PC-3 (cell line): ENCODE data around the gene SV2C. TPM values are rescaled to one million over a fixed set of nuclear protein-coding genes. Genes with fewer than 3 reads are reported as not detected.
"Not testable (repeated sequence)": the region's sequence is repeated elsewhere in the genome, so short reads cannot be mapped to it uniquely, and the experiment has no call there.

Experiments
- ATAC-seq: fragments of 200-7000 bp; cut with Tn5 transposase; 2 replicates; pipeline ENCODE4 v1.9.1; 2020; ENCODE audit warnings: mild to moderate bottlenecking, moderate library complexity
- BruUV-seq: library from RNA; stranded (reverse); fragments of 400-500 nt; replicated peaks from 2 replicates; lab custom pipeline; 2021; lab: Mats Ljungman, UMichigan
- CTCF ChIA-PET: fragments of 300-600 bp; sonication (Branson Sonifier 250); formaldehyde crosslinking; loops from one replicate; lab custom pipeline; 2022; ENCODE audit warnings: antibody characterized with exemption; lab: Charles Lee
- POLR2A ChIA-PET: fragments of 300-600 bp; sonication (Branson Sonifier 250); formaldehyde crosslinking; loops from one replicate; lab custom pipeline; 2022; ENCODE audit warnings: antibody characterized with exemption; ENCODE audit not compliant: unreplicated experiment; lab: Charles Lee
- DNase-seq: peaks from one replicate; pipeline ENCODE4 v3.0.0-alpha.2; 2015
- H2AFZ ChIP-seq: fragments of 300-600 bp; sonication (generic); 2 replicates; pipeline ENCODE4 v1.6.0; 2016; ENCODE audit warnings: antibody characterized with exemption, low read length
- H3F3A ChIP-seq: fragments of 300-600 bp; sonication (generic); one replicate; pipeline ENCODE4 v1.6.0; 2017; ENCODE audit warnings: antibody characterized with exemption, low read length, control low read depth, mild to moderate bottlenecking; ENCODE audit not compliant: unreplicated experiment
- H3K27ac ChIP-seq: fragments of 300-600 bp; sonication (generic); 2 replicates; pipeline ENCODE4 v1.5.1; 2016; ENCODE audit warnings: mild to moderate bottlenecking, low read length
- H3K27me3 ChIP-seq: fragments of 300-600 bp; sonication (generic); 2 replicates; pipeline ENCODE4 v1.6.1; 2016; ENCODE audit warnings: low read length, mixed read lengths
- H3K36me3 ChIP-seq: fragments of 300-600 bp; sonication (generic); 2 replicates; pipeline ENCODE4 v1.6.1; 2016; ENCODE audit warnings: low read depth, mixed run types, low read length, mixed read lengths
- H3K4me1 ChIP-seq: fragments of 300-600 bp; sonication (generic); 2 replicates; pipeline ENCODE4 v1.5.1; 2016; ENCODE audit warnings: low read length; ENCODE audit not compliant: insufficient read depth
- H3K4me2 ChIP-seq: fragments of 300-600 bp; sonication (generic); 2 replicates; pipeline ENCODE4 v1.6.0; 2016; ENCODE audit warnings: low read length
- H3K4me3 ChIP-seq: fragments of 300-600 bp; sonication (generic); 2 replicates; pipeline ENCODE4 v1.5.1; 2016; ENCODE audit warnings: mild to moderate bottlenecking, low read length, mixed read lengths
- H3K79me2 ChIP-seq: fragments of 300-600 bp; sonication (generic); 2 replicates; pipeline ENCODE4 v1.6.1; 2017; ENCODE audit warnings: low read length, mixed read lengths
- H3K9ac ChIP-seq: fragments of 300-600 bp; sonication (generic); 2 replicates; pipeline ENCODE4 v1.6.0; 2016; ENCODE audit warnings: mild to moderate bottlenecking, low read length
- H3K9me2 ChIP-seq: fragments of 300-600 bp; sonication (generic); replicated peaks from 2 replicates; pipeline ENCODE4 v1.6.1; 2016; ENCODE audit warnings: mixed run types, low read length, mixed read lengths
- H3K9me3 ChIP-seq: fragments of 300-600 bp; sonication (generic); 2 replicates; pipeline ENCODE4 v1.6.1; 2016; ENCODE audit warnings: low read length, mixed read lengths
- H4K20me1 ChIP-seq: fragments of 300-600 bp; sonication (generic); 2 replicates; pipeline ENCODE4 v1.6.1; 2016; ENCODE audit warnings: low read length, mixed read lengths
- EZH2 ChIP-seq: fragments of 300-600 bp; sonication (generic); IDR thresholded peaks from one replicate; pipeline ENCODE4 v1.6.1; 2017; ENCODE audit warnings: antibody characterized with exemption, mild to moderate bottlenecking, low read length; ENCODE audit not compliant: unreplicated experiment
- EZH2phosphoT487 ChIP-seq: fragments of 300-600 bp; sonication (generic); IDR thresholded peaks from 2 replicates; pipeline ENCODE4 v1.6.1; 2018; ENCODE audit warnings: mild to moderate bottlenecking, antibody characterized with exemption, low read length, borderline replicate concordance
- intact Hi-C: fragments of 100-400 bp; cut with micrococcal nuclease; formaldehyde crosslinking; loops from 2 replicates; pipeline ENCODE4 v1.9.0; 2023
- total RNA-seq: library from RNA; depleted of rRNA; stranded (reverse); fragments of >200 nt; gene quantifications from 2 replicates; pipeline ENCODE4 v1.2.3, GENCODE V29; 2014
- TF ChIP-seq, protein P1 (sequence below): fragments of 300-600 bp; sonication (generic); conservative IDR thresholded peaks from 2 replicates; pipeline ENCODE4 v1.5.1; 2017; ENCODE audit warnings: antibody characterized with exemption, low read depth, mild to moderate bottlenecking, low read length

The SV2C gene
- total RNA-seq, 1 experiment from 2014 or later = not detected

GRCh38 chr5:76299592-76299991 lies 216.4 kb downstream of the SV2C start:
- H3K9ac ChIP-seq = no peak overlapping the region
- H3K4me1 ChIP-seq = no peaks in the 10 kb centered on the region
- ChIA-PET CTCF (no interaction called here), POLR2A (no interaction called here)
- H3K4me2 ChIP-seq = no peak overlapping the region
- no peaks in the 10 kb centered on the region for H4K20me1 ChIP-seq
- TF ChIP-seq EZH2 = no peak
- TF ChIP-seq, protein P1, sequence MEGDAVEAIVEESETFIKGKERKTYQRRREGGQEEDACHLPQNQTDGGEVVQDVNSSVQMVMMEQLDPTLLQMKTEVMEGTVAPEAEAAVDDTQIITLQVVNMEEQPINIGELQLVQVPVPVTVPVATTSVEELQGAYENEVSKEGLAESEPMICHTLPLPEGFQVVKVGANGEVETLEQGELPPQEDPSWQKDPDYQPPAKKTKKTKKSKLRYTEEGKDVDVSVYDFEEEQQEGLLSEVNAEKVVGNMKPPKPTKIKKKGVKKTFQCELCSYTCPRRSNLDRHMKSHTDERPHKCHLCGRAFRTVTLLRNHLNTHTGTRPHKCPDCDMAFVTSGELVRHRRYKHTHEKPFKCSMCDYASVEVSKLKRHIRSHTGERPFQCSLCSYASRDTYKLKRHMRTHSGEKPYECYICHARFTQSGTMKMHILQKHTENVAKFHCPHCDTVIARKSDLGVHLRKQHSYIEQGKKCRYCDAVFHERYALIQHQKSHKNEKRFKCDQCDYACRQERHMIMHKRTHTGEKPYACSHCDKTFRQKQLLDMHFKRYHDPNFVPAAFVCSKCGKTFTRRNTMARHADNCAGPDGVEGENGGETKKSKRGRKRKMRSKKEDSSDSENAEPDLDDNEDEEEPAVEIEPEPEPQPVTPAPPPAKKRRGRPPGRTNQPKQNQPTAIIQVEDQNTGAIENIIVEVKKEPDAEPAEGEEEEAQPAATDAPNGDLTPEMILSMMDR = no peak
- no peak for TF ChIP-seq EZH2phosphoT487
- no peak overlapping the region for H3K4me3 ChIP-seq
- no TSS peak for BruUV-seq
- no peaks in the 10 kb centered on the region for H3K9me3 ChIP-seq
- H3K27me3 ChIP-seq = peaks cover 31% of the 10 kb centered on the region
- H3K27ac ChIP-seq = no peak overlapping the region
- intact Hi-C loops = no loop called here
- no peaks in the 10 kb centered on the region for H3K9me2 ChIP-seq
- ATAC-seq (no peak), DNase-seq (no peak)
- no peaks in the 10 kb centered on the region for H3F3A ChIP-seq
- H2AFZ ChIP-seq = no peak overlapping the region
- H3K79me2 ChIP-seq = no peaks in the 10 kb centered on the region
- H3K36me3 ChIP-seq = no peaks in the 10 kb centered on the region

DNA sequence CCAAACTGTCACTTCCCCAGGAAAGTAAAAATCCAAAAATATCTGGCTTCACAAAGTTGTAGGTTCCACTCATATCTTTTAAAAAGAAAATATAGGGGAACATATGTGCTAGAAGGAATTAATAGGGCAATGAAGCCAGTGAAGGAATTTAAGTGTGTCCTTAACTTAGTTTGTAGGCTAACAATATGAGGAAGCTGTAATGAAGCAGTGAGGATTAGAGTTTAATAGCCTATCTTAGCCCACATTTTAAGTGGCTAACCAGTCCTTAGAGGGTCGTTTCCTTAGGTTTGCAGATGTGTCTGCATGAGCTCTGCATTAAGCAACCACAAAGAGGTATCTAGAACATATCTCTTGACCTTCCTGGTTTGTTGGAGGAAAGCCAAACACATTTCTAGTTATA lies 218.7 kb downstream of the SV2C start:
- H3F3A ChIP-seq, H3K27ac ChIP-seq, H3K9me2 ChIP-seq, CTCF ChIA-PET, H3K36me3 ChIP-seq, H3K4me1 ChIP-seq, ATAC-seq, DNase-seq, BruUV-seq, H4K20me1 ChIP-seq, H3K9ac ChIP-seq, H3K4me3 ChIP-seq, intact Hi-C loops, H3K79me2 ChIP-seq, H2AFZ ChIP-seq, H3K4me2 ChIP-seq, H3K9me3 ChIP-seq, POLR2A ChIA-PET: not testable (repeated sequence)
- peaks cover 19% of the 10 kb centered on the region for H3K27me3 ChIP-seq

GRCh38 chr5:76302661-76303060 lies 219.5 kb downstream of the SV2C start:
- CTCF ChIA-PET, H3K9me3 ChIP-seq, H3F3A ChIP-seq, H3K4me1 ChIP-seq, intact Hi-C loops, H3K9me2 ChIP-seq, H3K27ac ChIP-seq, H3K36me3 ChIP-seq, DNase-seq, H2AFZ ChIP-seq, H4K20me1 ChIP-seq, H3K4me3 ChIP-seq, BruUV-seq, H3K9ac ChIP-seq, H3K79me2 ChIP-seq, POLR2A ChIA-PET, ATAC-seq, H3K4me2 ChIP-seq: not testable (repeated sequence)
- peaks cover 21% of the 10 kb centered on the region for H3K27me3 ChIP-seq

- no peak overlapping the region for H2AFZ ChIP-seq
- intact Hi-C loops = no loop called here
- TF ChIP-seq EZH2phosphoT487 = no peak
- TF ChIP-seq EZH2 = no peak
- TF ChIP-seq, protein P1 = no peak
- no peak overlapping the region for H3K27ac ChIP-seq
- H3K36me3 ChIP-seq = no peaks in the 10 kb centered on the region
- no TSS peak for BruUV-seq
- ATAC-seq (no peak), DNase-seq (peak; percentile 18)
- no peaks in the 10 kb centered on the region for H3K79me2 ChIP-seq
- no peaks in the 10 kb centered on the region for H4K20me1 ChIP-seq
- H3K9ac ChIP-seq = no peak overlapping the region
- H3F3A ChIP-seq = no peaks in the 10 kb centered on the region
- peaks cover 24% of the 10 kb centered on the region for H3K27me3 ChIP-seq
- H3K4me3 ChIP-seq = no peak overlapping the region
- H3K4me2 ChIP-seq = no peak overlapping the region
- H3K9me3 ChIP-seq = no peaks in the 10 kb centered on the region
- no peaks in the 10 kb centered on the region for H3K4me1 ChIP-seq
- CTCF ChIA-PET = no interaction called here
- no peaks in the 10 kb centered on the region for H3K9me2 ChIP-seq
- POLR2A ChIA-PET = no interaction called here
Measured at GRCh38 chr5:76303921-76304320, 220.7 kb downstream of the SV2C start.
